ENCODE results near the gene SLC35F2.

DNA sequence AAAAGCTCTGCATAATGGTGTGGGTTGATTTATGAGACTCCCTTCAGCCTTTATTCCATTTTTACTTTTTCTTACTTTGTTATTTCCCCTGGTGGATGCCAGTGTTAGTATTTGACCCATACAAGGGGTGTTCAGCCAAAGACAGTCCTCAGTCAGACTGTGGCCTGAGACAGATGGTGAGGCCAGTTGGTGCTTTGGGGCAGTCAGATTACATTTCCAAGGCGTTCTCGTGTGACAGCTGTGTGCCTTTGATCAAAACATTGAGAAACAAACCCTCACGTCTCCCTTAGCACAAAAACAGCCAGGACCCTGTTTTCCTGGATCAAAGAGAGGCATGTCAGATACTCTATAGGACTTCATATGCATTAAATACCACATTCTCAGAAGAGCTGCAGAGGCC is 115.4 kb downstream of the SLC35F2 start:
- TF ChIP-seq POLR2A (IDR thresholded peaks at IDR 0.05; ENCODE audit: low read length) (no peak), CTCF (IDR thresholded peaks at IDR 0.05) (no peak)
- TF ChIP-seq, protein P1, sequence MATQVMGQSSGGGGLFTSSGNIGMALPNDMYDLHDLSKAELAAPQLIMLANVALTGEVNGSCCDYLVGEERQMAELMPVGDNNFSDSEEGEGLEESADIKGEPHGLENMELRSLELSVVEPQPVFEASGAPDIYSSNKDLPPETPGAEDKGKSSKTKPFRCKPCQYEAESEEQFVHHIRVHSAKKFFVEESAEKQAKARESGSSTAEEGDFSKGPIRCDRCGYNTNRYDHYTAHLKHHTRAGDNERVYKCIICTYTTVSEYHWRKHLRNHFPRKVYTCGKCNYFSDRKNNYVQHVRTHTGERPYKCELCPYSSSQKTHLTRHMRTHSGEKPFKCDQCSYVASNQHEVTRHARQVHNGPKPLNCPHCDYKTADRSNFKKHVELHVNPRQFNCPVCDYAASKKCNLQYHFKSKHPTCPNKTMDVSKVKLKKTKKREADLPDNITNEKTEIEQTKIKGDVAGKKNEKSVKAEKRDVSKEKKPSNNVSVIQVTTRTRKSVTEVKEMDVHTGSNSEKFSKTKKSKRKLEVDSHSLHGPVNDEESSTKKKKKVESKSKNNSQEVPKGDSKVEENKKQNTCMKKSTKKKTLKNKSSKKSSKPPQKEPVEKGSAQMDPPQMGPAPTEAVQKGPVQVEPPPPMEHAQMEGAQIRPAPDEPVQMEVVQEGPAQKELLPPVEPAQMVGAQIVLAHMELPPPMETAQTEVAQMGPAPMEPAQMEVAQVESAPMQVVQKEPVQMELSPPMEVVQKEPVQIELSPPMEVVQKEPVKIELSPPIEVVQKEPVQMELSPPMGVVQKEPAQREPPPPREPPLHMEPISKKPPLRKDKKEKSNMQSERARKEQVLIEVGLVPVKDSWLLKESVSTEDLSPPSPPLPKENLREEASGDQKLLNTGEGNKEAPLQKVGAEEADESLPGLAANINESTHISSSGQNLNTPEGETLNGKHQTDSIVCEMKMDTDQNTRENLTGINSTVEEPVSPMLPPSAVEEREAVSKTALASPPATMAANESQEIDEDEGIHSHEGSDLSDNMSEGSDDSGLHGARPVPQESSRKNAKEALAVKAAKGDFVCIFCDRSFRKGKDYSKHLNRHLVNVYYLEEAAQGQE (IDR thresholded peaks at IDR 0.05): no peak

Measured in A549 (cell line).